OCI-LY1 (cell line): ENCODE measurements around the gene COL5A2.

Source experiments
- H2AFZ ChIP-seq: fragments of 200-600 bp; sonication (generic), shearing (Covaris generic); 2 replicates; pipeline ENCODE4 v1.6.0; 2014; ENCODE audit warnings: antibody characterized with exemption, mild to moderate bottlenecking, low read length
- H3F3A ChIP-seq: fragments of 200-600 bp; sonication (generic), shearing (Covaris generic); 2 replicates; pipeline ENCODE4 v1.6.0; 2014; ENCODE audit warnings: mild to moderate bottlenecking, antibody characterized with exemption, low read length, moderate library complexity; ENCODE audit not compliant: insufficient read depth
- H3K27ac ChIP-seq: fragments of 200-600 bp; sonication (generic); 2 replicates; pipeline ENCODE4 v1.5.1; 2014; ENCODE audit warnings: low read length, mixed run types, mild to moderate bottlenecking, low read depth; ENCODE audit not compliant: poor library complexity, severe bottlenecking
- H3K27me3 ChIP-seq: fragments of 200-600 bp; sonication (generic); 2 replicates; pipeline ENCODE4 v1.6.0; 2014; ENCODE audit warnings: antibody characterized with exemption, mild to moderate bottlenecking, low read length, moderate library complexity; ENCODE audit not compliant: insufficient read depth
- H3K36me3 ChIP-seq: fragments of 200-600 bp; sonication (generic); 2 replicates; pipeline ENCODE4 v1.6.1; 2014; ENCODE audit warnings: mild to moderate bottlenecking, antibody characterized with exemption, low read length, moderate library complexity, mixed read lengths; ENCODE audit not compliant: insufficient read depth
- H3K4me1 ChIP-seq: fragments of 200-600 bp; sonication (generic); 2 replicates; pipeline ENCODE4 v1.5.1; 2014; ENCODE audit warnings: mild to moderate bottlenecking, low read length, moderate library complexity; ENCODE audit not compliant: insufficient read depth, severe bottlenecking
- H3K4me2 ChIP-seq: fragments of 200-600 bp; sonication (generic), shearing (Covaris generic); 2 replicates; pipeline ENCODE4 v1.6.1; 2014; ENCODE audit warnings: low read length
- H3K4me3 ChIP-seq: fragments of 200-600 bp; sonication (generic); 2 replicates; pipeline ENCODE4 v1.5.1; 2014; ENCODE audit warnings: low read length, low read depth, mild to moderate bottlenecking, mixed read lengths; ENCODE audit not compliant: poor library complexity, severe bottlenecking
- H3K79me2 ChIP-seq: fragments of 200-600 bp; shearing (Covaris generic); 2 replicates; pipeline ENCODE4 v1.6.1; 2016; ENCODE audit warnings: mixed run types, low read length, mixed read lengths; ENCODE audit not compliant: insufficient read depth
- H3K9ac ChIP-seq: fragments of 200-600 bp; sonication (generic), shearing (Covaris generic); 2 replicates; pipeline ENCODE4 v1.6.1; 2014; ENCODE audit warnings: mild to moderate bottlenecking, low read length, mixed read lengths
- H3K9me2 ChIP-seq: fragments of 200-600 bp; sonication (generic), shearing (Covaris generic); 2 replicates; pipeline ENCODE4 v1.6.1; 2014; ENCODE audit warnings: low read depth, mild to moderate bottlenecking, low read length, mixed read lengths
- H3K9me3 ChIP-seq: fragments of 200-600 bp; shearing (Covaris generic); 2 replicates; pipeline ENCODE4 v1.6.1; 2014; ENCODE audit warnings: low read length, mixed read lengths
- H4K20me1 ChIP-seq: fragments of 200-600 bp; sonication (generic), shearing (Covaris generic); 2 replicates; pipeline ENCODE4 v1.6.0; 2016; ENCODE audit warnings: mild to moderate bottlenecking, low read length; ENCODE audit not compliant: insufficient read depth
- CTCF ChIP-seq: fragments of 200-600 bp; sonication (generic), shearing (Covaris generic); IDR thresholded peaks from 2 replicates; pipeline ENCODE4 v1.5.1; 2017; ENCODE audit warnings: mild to moderate bottlenecking, antibody characterized with exemption, low read length, moderate library complexity, mixed read lengths
- EZH2 ChIP-seq: fragments of 200-600 bp; sonication (generic), shearing (Covaris generic); IDR thresholded peaks from 2 replicates; pipeline ENCODE4 v1.8.0; 2017; ENCODE audit warnings: borderline replicate concordance, mixed run types, mild to moderate bottlenecking, antibody characterized with exemption, low read length, moderate library complexity, mixed read lengths

COL5A2 gene

DNA sequence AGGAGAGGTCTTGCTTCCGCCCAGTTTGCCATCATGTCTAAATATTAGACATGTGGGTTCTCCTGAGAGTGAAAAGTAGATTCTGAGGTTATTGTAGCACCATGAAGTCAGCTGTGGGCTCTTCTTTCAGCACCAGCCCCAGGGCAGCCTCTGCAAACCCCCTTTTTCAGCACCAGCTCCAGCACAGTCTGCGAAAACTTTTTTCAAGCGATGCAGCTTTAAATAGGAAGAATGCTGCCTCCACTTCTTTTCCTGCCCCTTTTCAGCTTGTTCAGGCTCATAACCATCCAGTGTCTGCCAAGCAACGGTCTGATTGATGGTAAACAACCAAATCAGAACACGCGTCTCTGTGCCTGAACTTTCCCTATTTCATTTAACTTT, at the start of gene COL5A2:
TSS of gene COL5A2 (minus strand) at position 192 of the 381 bp plus-strand sequence. CDS start at position 35, 157 bp downstream.
- Histone ChIP-seq H3K27ac (no peak within 1 kb of the TSS), H3K4me2 (no peak within 1 kb of the TSS), H2AFZ (no peak within 1 kb of the TSS), H3K4me3 (no peak within 1 kb of the TSS), H3K79me2 (no peaks in the 10 kb centered on the region), H3F3A (no peaks in the 10 kb centered on the region), H3K9ac (no peak within 1 kb of the TSS), H4K20me1 (no peaks in the 10 kb centered on the region), H3K27me3 (no peaks in the 10 kb centered on the region), H3K4me1 (no peaks in the 10 kb centered on the region), H3K36me3 (no peaks in the 10 kb centered on the region), H3K9me3 (no peaks in the 10 kb centered on the region), H3K9me2 (no peaks in the 10 kb centered on the region)
- TF ChIP-seq CTCF: no peak
- TF ChIP-seq EZH2: no peak

GRCh38 chr2:189226017-189226416, 46.5 kb upstream of the COL5A2 start:
- no peak overlapping the region for H3K27ac ChIP-seq
- no peak for TF ChIP-seq EZH2
- no peak for TF ChIP-seq CTCF
- H3K36me3 ChIP-seq: no peaks in the 10 kb centered on the region
- no peak overlapping the region for H3K9ac ChIP-seq
- H3K27me3 ChIP-seq: no peaks in the 10 kb centered on the region
- H3K4me3 ChIP-seq: no peak overlapping the region
- H3K4me2 ChIP-seq: no peak overlapping the region
- H2AFZ ChIP-seq: no peak overlapping the region
- H4K20me1 ChIP-seq: no peaks in the 10 kb centered on the region
- no peaks in the 10 kb centered on the region for H3F3A ChIP-seq
- no peaks in the 10 kb centered on the region for H3K9me3 ChIP-seq
- no peaks in the 10 kb centered on the region for H3K9me2 ChIP-seq
- no peaks in the 10 kb centered on the region for H3K79me2 ChIP-seq
- no peaks in the 10 kb centered on the region for H3K4me1 ChIP-seq

GRCh38 chr2:189225032-189225431, 45.5 kb upstream of the COL5A2 start:
- H3K27ac ChIP-seq: no peak overlapping the region
- no peaks in the 10 kb centered on the region for H3K9me2 ChIP-seq
- no peaks in the 10 kb centered on the region for H3K27me3 ChIP-seq
- H3K4me3 ChIP-seq: no peak overlapping the region
- H3K9ac ChIP-seq: no peak overlapping the region
- TF ChIP-seq EZH2 (no peak), CTCF (no peak)
- no peak overlapping the region for H2AFZ ChIP-seq
- no peaks in the 10 kb centered on the region for H3K9me3 ChIP-seq
- no peaks in the 10 kb centered on the region for H3K36me3 ChIP-seq
- no peaks in the 10 kb centered on the region for H3F3A ChIP-seq
- H3K79me2 ChIP-seq: no peaks in the 10 kb centered on the region
- H4K20me1 ChIP-seq: no peaks in the 10 kb centered on the region
- no peak overlapping the region for H3K4me2 ChIP-seq
- no peaks in the 10 kb centered on the region for H3K4me1 ChIP-seq
